NB4 (cell line): ENCODE results near the gene PIP5K1B.
A peak's percentile ranks its signal among the peaks of the same experiment; 100 is the strongest.

Experiments used
- DNase-seq: peaks from one replicate; pipeline ENCODE4 v3.0.0; 2010; ENCODE audit warnings: low read depth
- H3K4me3 ChIP-seq: one replicate; pipeline ENCODE4 v1.5.1; 2011; ENCODE audit warnings: mild to moderate bottlenecking, low read depth, low read length, moderate library complexity
- CTCF ChIP-seq: IDR thresholded peaks from one replicate; pipeline ENCODE4 v1.5.1; 2012; ENCODE audit warnings: low read depth, low read length
- MYC ChIP-seq: IDR thresholded peaks from 2 replicates; pipeline ENCODE4 v1.6.1; 2011; ENCODE audit warnings: low read depth, low read length
- POLR2A ChIP-seq: IDR thresholded peaks from 2 replicates; pipeline ENCODE4 v1.6.1; 2011; ENCODE audit warnings: mild to moderate bottlenecking; ENCODE audit not compliant: insufficient read length; ENCODE audit errors: extremely low read depth
- TF ChIP-seq, protein P1 (sequence below): IDR thresholded peaks from 2 replicates; pipeline ENCODE4 v1.6.1; 2011; ENCODE audit warnings: low read depth, low read length

PIP5K1B gene

DNA sequence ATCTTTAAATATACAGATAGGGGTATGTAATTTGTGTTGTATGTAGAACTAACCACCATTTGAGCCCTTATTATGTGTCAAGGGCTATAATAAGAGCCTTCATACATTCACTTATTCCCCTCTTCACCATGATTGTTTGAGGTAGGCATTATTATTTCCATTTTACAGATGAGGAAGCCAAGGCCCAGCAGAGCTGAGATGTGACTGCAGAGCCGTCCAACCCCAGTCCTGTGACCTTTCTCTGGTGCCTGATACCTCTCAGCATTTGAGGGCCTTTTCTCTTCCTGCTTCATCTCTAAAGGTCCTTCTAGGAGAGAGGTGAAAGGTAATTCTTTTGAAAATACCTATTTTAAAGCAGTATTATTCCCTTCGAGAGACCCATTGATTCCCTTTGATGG lies 37.3 kb downstream of the PIP5K1B start:
- TF ChIP-seq CTCF = no peak
- no peak for TF ChIP-seq POLR2A
- no peak for TF ChIP-seq MYC
- TF ChIP-seq, protein P1, sequence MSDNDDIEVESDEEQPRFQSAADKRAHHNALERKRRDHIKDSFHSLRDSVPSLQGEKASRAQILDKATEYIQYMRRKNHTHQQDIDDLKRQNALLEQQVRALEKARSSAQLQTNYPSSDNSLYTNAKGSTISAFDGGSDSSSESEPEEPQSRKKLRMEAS = no peak
- no peak overlapping the region for H3K4me3 ChIP-seq

GRCh38 chr9:68744426-68744825 lies 39.4 kb downstream of the PIP5K1B start:
- H3K4me3 ChIP-seq = no peak overlapping the region
- DNase-seq = no peak
- no peak for TF ChIP-seq MYC
- TF ChIP-seq CTCF = no peak
- no peak for TF ChIP-seq POLR2A
- TF ChIP-seq, protein P1 = no peak

More for the DNA sequence above, 37.3 kb downstream of the PIP5K1B start:
- DNase-seq = no peak

DNA sequence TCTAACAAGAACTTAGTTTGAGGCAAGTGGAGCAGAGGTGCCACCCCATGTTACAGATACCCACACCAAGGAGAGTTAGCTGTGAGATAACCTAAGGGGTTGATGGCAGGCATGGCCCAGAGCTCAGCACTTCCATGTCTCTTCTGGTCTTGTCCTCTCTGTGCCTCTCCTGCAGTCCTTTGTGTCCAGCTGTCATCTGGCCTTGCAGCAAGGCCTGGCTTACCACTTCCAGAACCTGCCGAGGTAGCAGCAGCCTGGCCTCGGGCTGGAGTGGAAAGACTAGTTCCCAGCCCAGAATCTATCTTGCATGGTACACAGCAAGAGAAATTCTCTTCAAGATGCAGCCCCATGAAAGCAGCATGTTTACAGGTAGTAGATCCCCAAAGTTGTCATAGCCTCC lies 41.5 kb downstream of the PIP5K1B start:
- DNase-seq = no peak
- no peak for TF ChIP-seq POLR2A
- TF ChIP-seq, protein P1 = no peak
- TF ChIP-seq MYC = no peak
- no peak overlapping the region for H3K4me3 ChIP-seq

DNA sequence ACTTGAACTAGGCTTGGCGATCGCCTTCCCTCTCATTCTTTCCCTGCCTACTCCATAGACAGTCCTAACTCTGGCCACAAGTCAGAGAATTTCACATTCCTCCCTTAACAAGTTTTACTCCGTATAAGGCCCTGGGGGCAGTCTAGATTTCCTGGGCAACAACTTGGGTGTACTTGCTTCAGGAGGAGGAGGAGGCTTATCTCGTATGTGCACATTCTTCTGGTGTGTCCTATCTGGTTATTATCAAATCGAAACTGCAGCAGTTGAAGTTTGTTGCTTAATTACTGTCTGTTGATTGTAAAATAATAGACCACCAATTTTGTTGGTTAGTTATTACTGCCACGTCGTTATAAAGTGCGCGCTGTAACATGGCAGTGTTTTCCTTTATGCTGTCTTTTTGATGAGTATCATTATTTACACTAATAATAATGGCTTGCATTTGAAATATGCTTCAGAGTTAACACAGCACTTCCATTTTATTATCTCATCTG lies 42.0 kb downstream of the PIP5K1B start:
- DNase-seq = no peak
- no peak for TF ChIP-seq MYC
- TF ChIP-seq POLR2A = no peak
- TF ChIP-seq CTCF = no peak
- no peak overlapping the region for H3K4me3 ChIP-seq

GRCh38 chr9:68749135-68749534 lies 44.1 kb downstream of the PIP5K1B start:
- DNase-seq = no peak
- no peak overlapping the region for H3K4me3 ChIP-seq
- no peak for TF ChIP-seq POLR2A
- no peak for TF ChIP-seq CTCF
- TF ChIP-seq, protein P1 = no peak
- no peak for TF ChIP-seq MYC

- DNase-seq = peak; percentile 0
- TF ChIP-seq MYC (no peak), POLR2A (no peak), CTCF (no peak)
- TF ChIP-seq, protein P1 = no peak
Measured at GRCh38 chr9:68749579-68750159, 44.6 kb downstream of the PIP5K1B start.

More at GRCh38 chr9:68749579-68750159, 44.6 kb downstream of the PIP5K1B start:
- H3K4me3 ChIP-seq = no peak overlapping the region
